GM12801 (cell line): ENCODE results near the gene PASD1.

ENCODE experiments used
- CTCF ChIP-seq: IDR thresholded peaks from one replicate; pipeline ENCODE4 v1.5.1; 2011; ENCODE audit warnings: control low read depth; ENCODE audit not compliant: insufficient read length; ENCODE audit errors: extremely low read depth

The PASD1 gene

GRCh38 chrX:151538190-151539122 lies 25.0 kb upstream of the PASD1 start:
- no peak for TF ChIP-seq CTCF

GRCh38 chrX:151543706-151544105 lies 19.8 kb upstream of the PASD1 start:
- TF ChIP-seq CTCF: no peak

GRCh38 chrX:151552743-151553142 lies 10.7 kb upstream of the PASD1 start:
- no peak for TF ChIP-seq CTCF

- no peak for TF ChIP-seq CTCF
Observed at GRCh38 chrX:151564035-151564434, 560 bp downstream of the PASD1 start.

GRCh38 chrX:151570561-151570960 lies 7.1 kb downstream of the PASD1 start:
- TF ChIP-seq CTCF: no peak

GRCh38 chrX:151596282-151596681 lies 32.8 kb downstream of the PASD1 start:
- no peak for TF ChIP-seq CTCF

GRCh38 chrX:151604931-151605330 lies 41.5 kb downstream of the PASD1 start:
- TF ChIP-seq CTCF: no peak
